ENCODE measurements around the gene PRSS23.

- TF ChIP-seq POLR2AphosphoS5 (IDR thresholded peaks at IDR 0.05; ENCODE audit: low read length) (no peak), CTCF (IDR thresholded peaks at IDR 0.05 in 2 of 3, conservative IDR thresholded peaks at IDR 0.05 in 1 of 3; ENCODE audit: control insufficient read depth in 2 of 3, extremely low read depth in 1 of 3, insufficient read depth in 1 of 3, low read depth in 3 of 3, low read length in 3 of 3) (no peak), MEF2A (IDR thresholded peaks at IDR 0.05; ENCODE audit: insufficient read depth, low read depth, low read length) (no peak), SIN3A (IDR thresholded peaks at IDR 0.05; ENCODE audit: low read depth, low read length) (no peak), SMC3 (IDR thresholded peaks at IDR 0.05; ENCODE audit: borderline replicate concordance, low read length) (no peak), HDAC6 (IDR thresholded peaks at IDR 0.05; ENCODE audit: unreplicated experiment) (no peak), RAD21 (IDR thresholded peaks at IDR 0.05; ENCODE audit: insufficient read depth, low read depth, low read length) (no peak), CREB1 (IDR thresholded peaks at IDR 0.05; ENCODE audit: low read depth) (no peak), MXI1 (IDR thresholded peaks at IDR 0.05; ENCODE audit: low read depth, low read length) (no peak), KDM1A (IDR thresholded peaks at IDR 0.05; ENCODE audit: borderline replicate concordance) (no peak)
Measured at GRCh38 chr11:86772999-86773398, 27.3 kb upstream of the PRSS23 start.
